Measurements from ENCODE around the gene CACNA1F. TPM values are rescaled to one million over a fixed set of nuclear protein-coding genes. Genes with fewer than 3 reads are reported as not detected.

The CACNA1F gene
- under 1 TPM; 0.15 to 0.21 TPM for total RNA-seq

DNA sequence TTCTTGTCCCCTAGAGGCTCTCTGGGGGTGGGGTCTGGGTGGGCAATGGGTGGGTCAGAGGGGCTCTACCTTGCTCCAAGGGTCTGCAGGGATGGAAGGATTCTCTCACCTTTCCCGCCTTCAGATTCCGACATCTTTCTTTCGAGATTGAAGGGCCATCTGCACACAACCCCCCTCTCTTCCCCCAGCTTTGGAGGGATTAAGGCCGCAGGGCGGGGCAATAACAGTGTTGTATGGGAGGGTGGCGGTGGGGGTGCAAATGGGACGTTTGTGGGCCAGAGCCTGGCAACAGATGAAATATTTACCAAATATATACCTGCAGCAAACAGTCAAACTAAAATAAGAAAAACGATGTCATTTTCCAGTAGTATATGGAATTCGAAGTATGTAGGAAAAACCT lies at the start of gene CACNA1F:
Gene CACNA1F, minus strand, starts transcription at position 165 of the 400 bp plus-strand sequence. Its CDS starts 31 bp downstream, at position 134.
- CTCF ChIA-PET: no interaction called here
- POLR2A ChIA-PET: no interaction called here

DNA sequence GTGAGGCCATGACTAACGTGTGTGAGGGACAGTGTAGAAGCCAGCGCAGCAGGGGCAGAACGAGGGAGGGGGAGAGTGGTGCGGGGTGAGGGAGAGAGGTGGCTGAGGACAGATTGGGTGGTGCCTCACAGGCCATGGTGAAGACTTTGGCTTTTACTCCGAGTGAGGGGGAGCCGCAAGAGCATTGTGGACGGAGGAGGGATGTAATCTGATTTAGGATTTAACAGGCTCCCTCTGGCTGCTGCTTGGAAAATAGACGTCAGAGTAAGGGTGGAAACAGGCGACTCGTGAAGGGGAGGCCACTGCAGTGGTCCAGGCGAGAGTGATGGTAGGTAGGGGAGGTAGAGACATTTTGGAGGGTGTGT lies 49.5 kb upstream of the CACNA1F start:
- ChIA-PET POLR2A (no interaction called here), CTCF (interaction anchor here (0.6 kb wide), 1 partner anchor 132 kb away, joined by 4 read pairs; no protein-coding TSS in a partner anchor)

DNA sequence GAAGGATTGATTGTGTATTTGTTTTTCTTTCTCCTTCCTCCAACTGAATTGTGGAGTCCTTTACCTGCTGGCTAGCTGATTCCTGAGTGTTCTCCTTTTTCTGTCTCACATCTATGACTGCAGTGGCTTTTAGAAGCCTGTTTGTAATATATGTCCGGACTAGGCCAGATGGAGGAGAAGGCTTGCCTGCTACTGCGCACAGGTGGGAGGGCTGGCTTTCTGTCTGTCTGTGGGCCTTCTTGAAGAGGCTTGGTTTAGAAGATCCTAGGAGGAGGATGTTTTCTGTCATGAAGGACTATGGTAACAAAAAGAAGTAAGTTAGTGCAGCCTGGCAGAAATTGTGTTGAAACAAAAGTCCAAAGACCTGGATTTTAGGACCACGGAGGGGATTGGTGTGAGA lies 44.9 kb upstream of the CACNA1F start:
- POLR2A ChIA-PET: interaction anchor here (0.7 kb wide), 1 partner anchor 9 kb away, joined by 3 read pairs; no protein-coding TSS in a partner anchor
- CTCF ChIA-PET: no interaction called here

DNA sequence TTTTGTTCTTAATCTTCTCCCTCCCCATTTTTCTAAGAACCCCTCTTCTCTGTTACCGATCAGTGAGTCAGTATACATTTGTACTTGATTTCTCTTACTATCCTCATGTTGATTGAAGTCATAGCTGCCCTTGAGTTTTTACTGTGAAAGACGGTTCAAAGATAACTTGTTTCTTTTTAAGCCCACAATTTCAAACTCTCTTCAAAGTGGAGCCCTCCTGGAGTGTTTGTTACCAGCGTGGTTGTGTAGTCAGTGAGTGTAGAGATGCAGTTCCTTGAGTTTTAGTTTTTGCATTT lies 44.3 kb upstream of the CACNA1F start:
- CTCF ChIA-PET: no interaction called here
- POLR2A ChIA-PET: no interaction called here

DNA sequence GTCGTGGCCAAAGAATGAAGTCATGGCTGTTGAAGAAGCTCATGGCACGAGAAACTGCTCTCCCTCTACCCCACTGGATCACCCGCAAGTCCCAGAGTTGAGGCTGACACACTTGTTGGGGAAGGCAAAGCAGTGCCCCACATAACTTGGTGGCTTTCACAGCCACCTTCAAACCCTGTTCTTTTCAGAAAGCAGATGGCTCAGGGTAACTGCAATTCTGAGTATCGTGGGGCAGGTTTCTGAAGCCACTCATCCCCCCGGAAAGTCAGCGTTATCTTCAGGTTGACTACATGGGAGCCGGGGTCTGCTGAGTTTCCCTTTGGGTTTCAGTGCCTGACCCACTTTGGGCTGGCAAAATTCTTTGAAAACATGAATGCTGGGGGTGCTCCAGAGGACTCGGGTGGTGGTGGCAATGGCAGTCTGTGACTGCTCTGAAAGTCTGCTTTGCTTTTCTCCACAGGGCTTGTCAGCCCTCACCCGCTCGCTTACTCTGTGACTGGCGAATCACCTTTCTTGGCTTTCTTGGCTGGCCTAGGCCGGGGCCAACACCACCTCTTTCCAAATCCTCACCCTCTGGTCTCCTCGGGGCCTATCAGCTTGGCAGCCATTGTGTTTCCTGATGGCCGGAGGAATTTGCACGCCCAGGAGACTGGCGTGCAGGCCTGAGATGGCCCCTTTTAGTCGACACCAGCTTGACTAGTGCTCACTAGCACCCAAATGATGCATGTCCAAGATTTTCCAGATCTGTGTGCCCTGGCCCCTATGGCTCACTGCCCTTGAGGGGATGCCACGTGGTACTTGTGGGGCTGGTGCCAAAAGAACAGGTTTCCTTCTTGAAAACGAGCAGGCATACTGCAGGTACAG lies 43.8 kb upstream of the CACNA1F start:
- ChIA-PET POLR2A (no interaction called here), CTCF (no interaction called here)

DNA sequence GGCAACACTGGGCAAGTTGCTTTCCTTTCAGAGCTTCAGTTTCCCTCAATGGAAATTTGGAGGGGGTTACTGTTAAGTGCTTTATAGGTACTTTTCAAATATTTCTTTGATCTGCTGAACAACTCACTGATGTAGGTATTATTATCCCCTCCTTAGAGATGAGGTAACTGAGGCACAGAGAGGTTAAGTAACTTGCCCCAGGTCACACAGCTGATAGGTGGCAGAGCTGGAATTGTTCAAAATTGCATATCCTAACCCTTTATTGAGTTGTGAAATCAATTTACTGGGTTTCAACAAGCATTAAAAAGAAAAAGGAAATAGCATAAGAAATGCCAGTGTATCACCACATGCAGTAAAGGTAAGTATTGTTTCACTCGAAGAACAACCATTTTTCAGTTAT lies 43.1 kb upstream of the CACNA1F start:
- POLR2A ChIA-PET: no interaction called here
- CTCF ChIA-PET: no interaction called here

DNA sequence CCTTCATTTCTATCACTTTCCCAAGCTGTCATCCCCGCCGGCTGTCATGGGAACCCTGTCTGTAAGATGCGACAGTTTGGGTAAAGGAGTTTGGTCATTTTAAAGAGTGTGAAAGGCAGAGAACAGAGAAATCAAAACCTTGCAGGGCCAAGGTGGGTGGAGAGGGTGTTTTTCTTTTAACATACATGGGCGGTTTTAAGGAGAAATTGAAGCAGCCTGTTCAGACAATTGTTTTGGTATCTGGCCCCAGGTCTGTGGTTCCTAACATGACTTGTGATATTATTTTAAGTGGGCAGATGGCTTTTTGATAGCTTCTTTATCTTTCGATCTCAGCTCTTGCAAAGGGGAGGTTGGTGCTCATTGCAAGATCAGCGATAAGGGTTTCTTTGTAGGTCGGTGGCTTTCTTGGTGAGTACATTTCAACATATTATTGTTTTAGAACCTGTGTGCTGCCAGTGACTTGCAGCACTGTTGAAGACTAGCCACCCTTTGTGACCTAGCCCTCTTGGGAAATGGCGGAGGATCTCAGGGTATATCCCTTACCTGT lies 40.1 kb upstream of the CACNA1F start:
- CTCF ChIA-PET: interaction anchor here (0.9 to 1.2 kb wide), 2 partner anchors 10 to 80 kb away, joined by 5 read pairs; no protein-coding TSS in a partner anchor
- POLR2A ChIA-PET: interaction anchor here (0.6 to 1.1 kb wide), 2 partner anchors 9 to 1692 kb away, joined by 3 to 12 read pairs; partner anchors contain the start of gene FOXP3

DNA sequence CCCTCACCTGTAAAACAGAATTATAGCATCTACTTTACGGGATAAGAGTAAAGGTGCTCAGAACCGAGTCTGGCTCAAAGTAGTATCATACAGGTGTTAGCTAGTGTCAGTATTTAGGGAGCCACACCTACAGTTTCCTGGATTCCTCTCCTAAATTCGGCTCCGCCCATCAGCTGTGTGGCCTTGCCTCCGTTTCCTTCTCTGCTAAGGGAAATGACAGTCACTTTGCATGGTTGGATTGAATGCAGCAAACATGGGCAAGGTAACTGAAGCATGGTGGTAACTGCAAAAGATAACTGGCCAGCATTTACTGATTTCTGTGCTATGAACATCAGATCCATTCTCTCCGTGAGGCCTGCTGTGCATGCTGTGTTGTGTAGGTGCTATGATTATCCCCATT lies 39.3 kb upstream of the CACNA1F start:
- CTCF ChIA-PET: interaction anchor here (0.9 to 1.2 kb wide), 2 partner anchors 9 to 80 kb away, joined by 5 read pairs; no protein-coding TSS in a partner anchor
- POLR2A ChIA-PET: interaction anchor here (0.6 to 1.1 kb wide), 3 partner anchors 8 to 1692 kb away, joined by 3 to 12 read pairs (median 6); partner anchors contain the start of gene FOXP3

DNA sequence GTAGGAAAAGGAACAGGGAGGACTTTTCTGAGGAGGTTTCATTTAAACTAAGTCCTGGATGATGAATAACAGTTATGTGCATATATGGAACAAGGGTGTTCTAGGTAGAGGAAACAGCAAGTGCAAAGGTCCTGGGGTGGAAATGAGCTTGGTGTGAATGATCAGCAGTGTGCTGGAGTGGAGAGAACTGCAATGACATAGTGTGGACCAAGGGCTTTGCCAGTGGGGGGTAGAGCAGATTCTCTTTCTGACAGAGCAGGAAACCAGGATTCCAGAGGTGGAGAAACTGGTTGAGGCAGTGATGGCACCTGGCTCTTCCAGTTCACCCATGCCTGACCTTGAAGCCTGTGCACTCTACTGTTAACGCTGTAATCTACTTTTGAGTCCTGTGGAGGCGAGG lies 38.2 kb upstream of the CACNA1F start:
- CTCF ChIA-PET: no interaction called here
- POLR2A ChIA-PET: no interaction called here

DNA sequence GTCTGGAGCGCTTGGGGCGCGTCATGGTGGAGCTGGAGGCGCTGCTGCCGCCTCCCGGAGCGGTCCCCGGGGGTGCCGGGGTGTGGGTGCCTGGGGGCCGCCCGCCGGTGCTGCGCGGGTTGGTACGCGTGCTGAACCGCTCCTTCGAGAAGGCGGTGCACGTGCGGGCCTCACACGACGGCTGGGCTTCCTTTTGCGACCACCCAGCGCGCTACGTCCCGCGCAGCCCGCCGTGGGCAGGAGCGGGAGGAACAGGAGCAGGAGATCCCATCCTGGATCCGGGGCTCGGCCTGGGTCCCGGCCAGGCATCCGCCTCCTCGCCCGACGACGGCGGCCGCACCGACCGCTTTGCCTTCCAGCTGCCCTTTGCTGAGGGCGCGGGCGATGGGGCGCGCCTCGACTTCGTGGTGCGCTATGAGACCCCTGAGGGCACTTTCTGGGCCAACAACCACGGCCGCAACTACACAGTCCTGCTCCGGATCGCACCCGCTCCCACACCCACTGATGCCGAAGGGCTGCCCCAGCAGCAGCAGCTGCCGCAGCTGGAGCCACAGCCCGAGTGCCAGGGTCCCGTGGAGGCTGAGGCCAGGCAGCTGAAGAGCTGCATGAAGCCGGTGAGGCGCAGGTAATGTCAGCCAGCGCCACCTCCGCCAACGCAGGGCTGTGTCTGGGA lies 37.2 kb upstream of the CACNA1F start:
- ChIA-PET POLR2A (interaction anchor here (0.6 kb wide), 1 partner anchor 150 kb away, joined by 3 read pairs; no protein-coding TSS in a partner anchor), CTCF (no interaction called here)

DNA sequence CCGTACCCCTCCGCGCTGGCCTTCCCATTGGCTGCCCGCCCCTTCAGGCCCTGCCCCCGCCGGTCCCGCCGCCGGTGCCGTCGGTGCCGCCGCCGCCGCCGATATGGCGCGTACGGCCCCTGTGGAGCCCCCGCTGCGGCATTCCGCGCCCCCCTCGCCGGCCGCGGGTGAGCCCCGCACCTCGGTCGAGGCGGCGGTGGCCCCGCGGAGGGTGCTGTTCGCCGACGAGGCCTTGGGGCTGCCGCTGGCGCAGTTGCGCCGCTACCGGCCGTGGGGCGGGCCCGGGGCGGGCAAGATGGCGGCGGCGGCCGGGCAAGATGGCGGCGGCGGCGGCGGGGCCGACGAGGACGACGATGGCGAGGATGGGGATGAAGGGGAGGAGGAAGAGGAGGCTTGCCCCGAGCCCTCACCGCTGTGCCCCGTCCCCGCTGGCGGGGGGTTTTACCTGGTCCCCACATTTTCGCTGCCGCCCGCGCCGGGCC lies 36.7 kb upstream of the CACNA1F start, which contains the start of gene PPP1R3F:
Gene PPP1R3F, plus strand, starts transcription at position 27 of the 482 bp plus-strand sequence. Its CDS starts 77 bp downstream, at position 104.
- ChIA-PET POLR2A (no interaction called here), CTCF (no interaction called here)

DNA sequence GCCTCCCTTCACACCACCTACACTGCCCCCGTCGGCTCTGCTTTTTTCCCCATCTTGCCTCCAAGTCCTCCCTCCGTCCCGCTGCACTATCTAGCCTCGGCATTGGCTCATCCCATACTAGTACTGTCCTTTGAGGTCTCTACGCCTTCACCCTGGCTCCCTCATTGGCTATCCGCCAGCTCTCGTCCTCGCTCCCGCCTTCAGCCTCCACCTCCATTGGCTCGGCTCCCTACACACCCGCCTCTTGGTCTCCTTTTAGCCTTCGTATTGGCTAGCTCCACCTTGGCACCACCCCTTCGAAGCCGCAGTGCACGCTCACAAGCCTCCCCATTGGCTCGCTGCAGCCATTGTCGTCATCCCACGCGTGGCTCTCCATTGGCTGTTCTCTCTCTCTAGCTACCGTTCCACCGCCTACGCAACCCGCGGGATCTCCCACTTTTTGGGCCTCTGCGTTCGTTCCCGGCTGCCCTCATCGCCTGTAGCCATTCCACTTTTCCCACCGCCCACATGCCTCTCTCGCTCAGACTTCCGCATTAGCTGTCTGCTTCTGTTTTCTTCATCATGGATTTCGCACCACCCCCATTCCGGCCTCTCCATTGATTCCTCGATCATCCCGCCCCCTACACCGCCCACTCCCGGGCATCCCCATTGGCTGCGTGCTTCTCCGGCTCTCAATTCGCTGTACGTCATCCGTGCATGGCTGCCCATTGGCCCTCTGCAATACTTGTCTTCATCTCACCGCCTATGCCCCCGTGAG lies 36.0 kb upstream of the CACNA1F start:
- ChIA-PET POLR2A (interaction anchor here (0.8 to 0.9 kb wide), 4 partner anchors 9 to 103 kb away, joined by 3 to 5 read pairs (median 3); no protein-coding TSS in a partner anchor), CTCF (no interaction called here)

DNA sequence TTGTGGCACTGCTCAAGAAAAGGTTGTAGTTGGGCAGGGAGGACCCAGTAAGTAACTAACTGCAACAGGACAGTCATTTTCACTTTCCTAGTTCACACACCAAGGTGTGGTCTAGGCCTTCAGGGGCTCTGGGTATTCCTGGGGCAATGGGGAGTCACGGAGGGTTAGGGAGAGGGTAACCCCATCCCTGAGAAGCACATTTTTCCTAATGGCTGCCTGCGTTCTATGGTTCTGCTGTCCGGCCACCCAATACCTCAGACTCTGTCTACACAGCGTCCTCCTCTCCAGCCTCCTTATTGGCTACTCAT lies 35.5 kb upstream of the CACNA1F start:
- ChIA-PET POLR2A (interaction anchor here (0.8 to 0.9 kb wide), 4 partner anchors 10 to 102 kb away, joined by 3 to 5 read pairs (median 3); no protein-coding TSS in a partner anchor), CTCF (no interaction called here)

DNA sequence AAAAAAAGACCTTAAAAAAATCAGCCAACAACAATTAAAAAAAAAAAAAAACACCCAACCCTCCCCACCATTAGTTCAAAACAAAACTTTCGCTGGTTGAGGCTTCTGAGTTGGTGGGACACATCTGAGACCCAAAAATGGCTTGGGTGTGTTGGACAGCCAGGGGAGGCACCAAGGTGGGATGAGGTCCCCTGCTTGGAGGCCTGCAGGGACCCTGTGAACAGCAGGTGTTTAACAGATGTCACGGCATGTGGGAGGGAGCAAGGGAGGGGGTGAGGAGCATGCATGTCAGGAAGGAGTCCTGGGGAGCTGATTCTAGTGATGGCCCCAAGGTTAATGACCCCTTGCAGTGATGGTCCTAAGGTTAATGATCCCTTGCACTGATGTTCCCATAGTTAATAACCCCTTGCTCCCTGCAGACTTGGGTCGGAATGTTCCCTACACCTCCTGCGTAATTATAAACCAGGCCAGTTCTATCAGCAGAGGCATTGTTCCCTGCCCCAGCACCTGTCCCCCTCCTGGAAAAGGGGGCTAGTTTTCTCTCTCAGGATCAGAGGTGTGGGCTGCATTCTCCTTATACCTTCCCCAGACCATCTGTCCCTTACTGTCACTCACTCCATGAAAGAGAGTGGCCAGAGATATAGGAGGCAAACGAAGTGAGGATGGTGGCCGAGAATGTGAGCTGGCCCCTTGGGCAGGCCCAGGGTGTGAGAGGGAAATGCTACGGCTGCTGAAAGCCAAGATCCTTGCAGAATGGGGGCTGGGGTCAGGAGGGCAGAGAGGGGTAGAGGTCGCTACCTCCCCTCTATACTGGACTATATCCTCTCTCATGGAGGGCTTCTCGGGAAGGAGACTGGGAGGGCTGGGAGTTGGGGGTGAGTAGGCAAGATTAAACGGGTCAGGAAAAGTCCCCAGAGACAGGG lies 33.6 kb upstream of the CACNA1F start:
- POLR2A ChIA-PET: no interaction called here
- CTCF ChIA-PET: no interaction called here

DNA sequence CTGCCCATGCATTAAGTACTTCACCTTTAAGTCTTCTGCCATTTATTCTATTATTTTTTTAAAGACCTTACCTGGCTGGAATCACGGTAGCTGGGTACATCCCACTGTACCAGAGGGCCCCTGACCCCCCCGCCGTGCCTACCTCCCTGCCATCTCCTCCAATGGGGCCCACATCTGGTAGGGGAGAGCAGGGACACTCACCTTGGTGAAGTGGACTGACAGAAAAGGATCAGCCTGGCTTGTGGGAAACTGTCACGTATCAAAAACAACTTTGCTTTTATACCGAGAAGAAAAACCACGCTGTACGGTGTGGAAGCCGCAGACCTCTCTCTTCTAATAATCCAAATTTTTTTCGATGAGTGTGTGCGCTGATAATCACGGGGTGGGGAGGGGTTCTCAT lies 31.3 kb upstream of the CACNA1F start, which contains the start of gene FOXP3:
Gene FOXP3, minus strand, starts transcription at position 251 of the 400 bp plus-strand sequence. CDS start 6,205 bp downstream, outside the sequence.
- CTCF ChIA-PET: interaction anchor here (0.6 kb wide), 1 partner anchor 342 kb away, joined by 3 read pairs; no protein-coding TSS in a partner anchor
- POLR2A ChIA-PET: interaction anchor here (0.9 kb wide), 1 partner anchor 8 kb away, joined by 12 read pairs; no protein-coding TSS in a partner anchor

DNA sequence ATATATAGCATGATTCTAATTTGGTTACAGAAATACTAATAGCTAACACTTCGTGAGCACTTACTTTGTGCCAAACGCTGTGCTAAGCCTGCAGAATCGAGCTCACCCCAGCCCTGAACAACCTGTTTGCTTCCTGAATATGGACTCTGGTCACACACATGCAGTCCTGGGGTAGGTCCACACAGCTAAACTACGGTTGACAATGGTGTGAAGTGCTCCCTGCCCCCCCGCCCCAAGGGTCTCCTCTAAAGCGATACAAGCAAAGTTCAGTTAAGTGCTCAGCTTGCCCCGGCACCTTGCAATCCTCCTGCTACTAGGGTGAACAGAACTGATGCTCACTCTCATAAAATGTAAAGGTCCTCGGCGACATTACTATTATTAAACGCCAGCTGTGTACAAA lies 30.5 kb upstream of the CACNA1F start:
- ChIA-PET CTCF (interaction anchor here (0.7 kb wide), 1 partner anchor 9 kb away, joined by 5 read pairs; no protein-coding TSS in a partner anchor), POLR2A (no interaction called here)

DNA sequence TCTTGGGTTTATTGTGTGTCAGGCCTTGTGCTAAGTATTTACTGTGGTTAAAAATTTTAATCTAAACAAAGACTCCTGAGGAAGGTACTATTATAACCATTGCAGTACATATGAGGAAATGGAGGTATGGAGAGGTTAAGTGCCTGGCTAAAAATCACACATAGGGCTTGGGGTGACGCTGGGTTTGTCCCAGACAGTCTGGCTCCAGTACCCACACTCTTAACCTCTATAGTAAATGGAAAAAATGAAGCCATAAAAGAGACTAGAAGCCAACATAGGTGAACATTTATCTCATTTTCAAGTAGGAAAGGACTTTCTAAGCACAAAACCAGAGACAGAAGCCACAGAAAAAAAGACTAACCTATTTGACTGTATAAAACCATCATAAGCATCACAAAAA lies 29.5 kb upstream of the CACNA1F start:
- ChIA-PET CTCF (no interaction called here), POLR2A (no interaction called here)

DNA sequence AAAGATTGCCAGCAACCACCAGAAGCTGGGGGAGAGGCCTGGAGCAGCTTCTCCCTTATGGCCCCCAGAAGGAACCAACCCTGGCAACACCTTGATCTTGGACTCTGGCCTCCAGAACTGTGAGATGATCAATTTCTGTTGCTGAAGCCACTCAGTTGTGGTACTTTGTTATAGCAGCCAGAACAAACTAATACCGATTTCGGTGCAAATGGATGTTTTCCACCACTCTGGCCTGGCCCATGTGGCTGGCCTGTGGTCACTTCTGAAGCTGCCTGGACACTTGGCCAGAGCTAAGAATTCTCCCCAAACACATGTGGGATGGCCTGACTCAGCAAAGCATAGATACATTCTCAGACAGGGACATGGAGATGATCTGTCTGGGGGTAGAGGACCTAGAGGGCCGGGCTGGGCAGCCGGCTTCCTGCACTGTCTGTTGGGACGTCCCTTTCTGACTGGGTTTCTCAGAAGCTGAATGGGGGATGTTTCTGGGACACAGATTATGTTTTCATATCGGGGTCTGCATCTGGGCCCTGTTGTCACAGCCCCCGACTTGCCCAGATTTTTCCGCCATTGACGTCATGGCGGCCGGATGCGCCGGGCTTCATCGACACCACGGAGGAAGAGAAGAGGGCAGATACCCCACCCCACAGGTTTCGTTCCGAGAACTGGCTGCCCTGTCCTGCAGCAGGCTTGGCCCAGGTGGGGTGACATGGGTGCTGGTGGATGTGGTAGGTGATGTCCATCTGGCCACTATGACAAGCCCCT lies 27.3 kb upstream of the CACNA1F start:
- CTCF ChIA-PET: no interaction called here
- POLR2A ChIA-PET: no interaction called here

Measured in activated CD8-positive, alpha-beta memory T cell treated with anti-CD3 and anti-CD28 coated beads for 36 hours (primary cell).